ENCODE results near the gene AMOTL1. TPM values are rescaled to one million over a fixed set of nuclear protein-coding genes. Genes with fewer than 3 reads are reported as not detected.

AMOTL1 gene
- total RNA-seq, 1 experiment from 2014 or later = 76.6 TPM

DNA sequence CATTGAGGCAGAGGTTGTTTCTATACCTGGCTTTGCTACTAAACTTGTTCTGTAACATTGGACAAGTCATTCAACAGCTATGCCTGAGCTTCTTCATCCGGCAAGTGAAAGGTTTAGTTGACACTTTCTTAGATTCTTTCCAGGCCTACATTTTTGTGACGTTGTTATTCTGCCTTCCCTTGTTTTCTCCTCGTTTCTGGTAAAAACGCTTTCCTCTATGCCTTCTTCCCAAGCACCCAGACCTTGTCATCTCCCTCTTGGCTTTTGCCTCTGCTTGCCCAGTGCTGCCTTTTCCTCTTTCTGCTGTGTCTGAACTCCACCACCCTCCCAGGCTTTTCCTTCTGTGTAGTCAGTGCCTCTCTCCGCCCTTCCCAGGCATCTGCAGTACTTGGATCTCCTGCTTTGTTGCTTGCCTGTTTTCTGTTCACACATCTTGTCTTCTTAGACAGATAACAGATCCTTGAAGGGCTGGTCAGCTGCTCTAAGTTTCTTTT, 1.4 kb upstream of the AMOTL1 start:
- peaks cover 6% of the 10 kb centered on the region for H3K36me3 Mint-ChIP-seq (ENCODE audit: insufficient read depth, unreplicated experiment)
- no TSS peak for BruUV-seq (replicated peaks)
- TF ChIP-seq, protein P1, sequence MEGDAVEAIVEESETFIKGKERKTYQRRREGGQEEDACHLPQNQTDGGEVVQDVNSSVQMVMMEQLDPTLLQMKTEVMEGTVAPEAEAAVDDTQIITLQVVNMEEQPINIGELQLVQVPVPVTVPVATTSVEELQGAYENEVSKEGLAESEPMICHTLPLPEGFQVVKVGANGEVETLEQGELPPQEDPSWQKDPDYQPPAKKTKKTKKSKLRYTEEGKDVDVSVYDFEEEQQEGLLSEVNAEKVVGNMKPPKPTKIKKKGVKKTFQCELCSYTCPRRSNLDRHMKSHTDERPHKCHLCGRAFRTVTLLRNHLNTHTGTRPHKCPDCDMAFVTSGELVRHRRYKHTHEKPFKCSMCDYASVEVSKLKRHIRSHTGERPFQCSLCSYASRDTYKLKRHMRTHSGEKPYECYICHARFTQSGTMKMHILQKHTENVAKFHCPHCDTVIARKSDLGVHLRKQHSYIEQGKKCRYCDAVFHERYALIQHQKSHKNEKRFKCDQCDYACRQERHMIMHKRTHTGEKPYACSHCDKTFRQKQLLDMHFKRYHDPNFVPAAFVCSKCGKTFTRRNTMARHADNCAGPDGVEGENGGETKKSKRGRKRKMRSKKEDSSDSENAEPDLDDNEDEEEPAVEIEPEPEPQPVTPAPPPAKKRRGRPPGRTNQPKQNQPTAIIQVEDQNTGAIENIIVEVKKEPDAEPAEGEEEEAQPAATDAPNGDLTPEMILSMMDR (IDR thresholded peaks at IDR 0.05; ENCODE audit: unreplicated experiment) = no peak
- intact Hi-C loops (cut with micrococcal nuclease) = loop anchor here (10.0 kb wide), 1 partner anchor 388 kb away; no protein-coding TSS in a partner anchor
- no peak overlapping the region for H3K4me3 Mint-ChIP-seq (ENCODE audit: unreplicated experiment)
- no peaks in the 10 kb centered on the region for H3K27me3 Mint-ChIP-seq (ENCODE audit: insufficient read depth, unreplicated experiment)
- H3K4me1 Mint-ChIP-seq (ENCODE audit: insufficient read depth, unreplicated experiment) = peaks cover 24% of the 10 kb centered on the region
- ChIA-PET CTCF (interaction anchor here (0.6 to 4.4 kb wide), 5 partner anchors 13 to 1127 kb away, joined by 3 to 25 read pairs (median 3); no protein-coding TSS in a partner anchor), POLR2A (interaction anchor here (1.0 to 5.7 kb wide), 8 partner anchors 9 to 60 kb away, joined by 3 to 62 read pairs (median 3); no protein-coding TSS in a partner anchor)
- H3K9me3 Mint-ChIP-seq (ENCODE audit: unreplicated experiment) = no peaks in the 10 kb centered on the region
- DNase-seq (ENCODE audit: unreplicated experiment) = no peak
- H3K27ac Mint-ChIP-seq (ENCODE audit: low read depth, unreplicated experiment) = no peak overlapping the region

DNA sequence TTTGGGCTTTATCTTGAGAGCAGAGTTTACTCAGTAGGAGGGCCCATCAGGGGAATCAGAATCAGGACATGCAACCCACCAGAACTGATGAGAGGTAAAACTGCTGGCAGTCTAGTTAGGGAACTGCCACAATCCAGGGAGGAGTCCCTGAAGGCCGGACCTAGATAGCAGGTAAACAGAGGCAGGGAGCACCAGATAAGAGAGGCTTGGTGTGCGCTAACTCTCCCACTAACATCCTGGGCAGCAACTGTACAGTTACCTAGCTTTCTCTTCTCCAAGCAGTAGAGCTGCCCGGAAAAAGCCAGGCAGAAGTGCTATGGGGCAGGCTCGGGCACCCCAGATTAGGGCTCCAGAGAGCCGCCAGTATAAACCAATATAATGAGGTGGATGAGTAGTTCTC, 865 bp upstream of the AMOTL1 start:
- CTCF ChIA-PET = interaction anchor here (0.6 to 4.4 kb wide), 4 partner anchors 13 to 144 kb away, joined by 3 to 25 read pairs (median 3); no protein-coding TSS in a partner anchor
- Mint-ChIP-seq H3K36me3 (ENCODE audit: insufficient read depth, unreplicated experiment) (peaks cover 6% of the 10 kb centered on the region), H3K4me1 (ENCODE audit: insufficient read depth, unreplicated experiment) (peaks cover 29% of the 10 kb centered on the region), H3K27ac (ENCODE audit: low read depth, unreplicated experiment) (no peak overlapping the region), H3K9me3 (ENCODE audit: unreplicated experiment) (no peaks in the 10 kb centered on the region), H3K27me3 (ENCODE audit: insufficient read depth, unreplicated experiment) (no peaks in the 10 kb centered on the region), H3K4me3 (ENCODE audit: unreplicated experiment) (no peak overlapping the region)
- POLR2A ChIA-PET = interaction anchor here (1.0 to 5.7 kb wide), 13 partner anchors 9 to 300 kb away, joined by 3 to 62 read pairs (median 5); partner anchors contain the start of gene SRSF8
- TF ChIP-seq, protein P1 (IDR thresholded peaks at IDR 0.05; ENCODE audit: unreplicated experiment) = no peak
- no peak for DNase-seq (ENCODE audit: unreplicated experiment)
- BruUV-seq (replicated peaks) = no TSS peak
- intact Hi-C loops (cut with micrococcal nuclease) = loop anchor here (10.0 kb wide), 1 partner anchor 388 kb away; no protein-coding TSS in a partner anchor

DNA sequence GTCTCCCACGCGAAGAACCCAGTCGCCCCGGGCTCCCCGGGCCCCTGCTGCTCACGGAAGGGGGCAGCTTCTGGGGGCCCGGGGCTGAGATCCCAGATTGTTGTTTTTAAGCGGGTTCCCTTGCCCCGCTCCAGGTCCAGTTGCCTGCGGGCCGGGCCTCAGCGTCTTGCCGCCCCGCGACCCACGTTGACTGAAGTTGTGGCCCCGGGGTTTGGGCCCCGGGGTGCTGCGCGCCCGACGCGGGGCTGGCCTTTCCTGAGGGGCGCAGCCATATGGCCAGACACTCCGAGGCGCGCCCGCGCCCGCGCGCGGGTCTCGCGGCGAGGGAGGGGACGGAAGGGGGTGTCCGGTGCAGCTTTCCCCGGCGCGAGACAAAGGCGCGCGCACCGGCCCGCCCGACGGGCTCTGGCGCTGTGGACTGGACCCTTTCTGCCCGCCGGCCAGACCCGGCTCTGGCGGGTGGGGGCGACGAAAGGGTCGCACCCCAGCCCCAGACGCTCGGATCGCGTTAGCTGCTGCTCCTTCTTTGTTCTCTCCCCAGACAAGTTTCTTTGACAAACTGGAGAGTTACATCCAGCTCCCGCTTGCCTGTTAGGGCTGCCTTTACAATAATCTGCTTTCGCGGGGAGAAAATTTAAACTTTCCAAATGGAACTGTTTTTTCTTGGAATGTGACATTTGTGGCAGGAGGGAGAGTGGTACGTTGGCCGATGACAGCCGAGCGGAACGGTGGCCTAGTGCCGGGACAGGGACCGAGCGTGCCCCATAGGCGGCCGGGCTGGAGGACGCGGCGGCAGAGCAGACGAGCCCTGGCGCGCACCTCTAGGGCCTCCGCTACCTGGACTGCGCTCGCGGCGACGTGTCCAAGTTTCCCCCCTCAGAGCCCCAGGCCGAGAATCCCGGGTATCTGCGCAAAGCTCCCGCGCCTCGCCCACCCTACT, 716 bp downstream of the AMOTL1 start:
- no TSS peak for BruUV-seq (replicated peaks)
- intact Hi-C loops (cut with micrococcal nuclease) = loop anchor here (2.0 to 10.0 kb wide), 3 partner anchors 22 to 386 kb away; no protein-coding TSS in a partner anchor
- TF ChIP-seq, protein P1 (IDR thresholded peaks at IDR 0.05; ENCODE audit: unreplicated experiment) = no peak
- H3K9me3 Mint-ChIP-seq (ENCODE audit: unreplicated experiment) = no peaks in the 10 kb centered on the region
- peaks cover 6% of the 10 kb centered on the region for H3K36me3 Mint-ChIP-seq (ENCODE audit: insufficient read depth, unreplicated experiment)
- no peaks in the 10 kb centered on the region for H3K27me3 Mint-ChIP-seq (ENCODE audit: insufficient read depth, unreplicated experiment)
- ChIA-PET POLR2A (interaction anchor here (0.5 to 5.7 kb wide), 29 partner anchors 7 to 364 kb away, joined by 3 to 62 read pairs (median 4); partner anchors contain the start of genes ENDOD1 and SRSF8), CTCF (interaction anchor here (0.7 to 4.4 kb wide), 10 partner anchors 16 to 194 kb away, joined by 3 to 25 read pairs (median 4); no protein-coding TSS in a partner anchor)
- no peak for DNase-seq (ENCODE audit: unreplicated experiment)
- peak overlapping the region; percentile 89 for H3K4me3 Mint-ChIP-seq (ENCODE audit: unreplicated experiment)
- peak overlapping the region; percentile 90 for H3K27ac Mint-ChIP-seq (ENCODE audit: low read depth, unreplicated experiment)
- peaks cover 32% of the 10 kb centered on the region for H3K4me1 Mint-ChIP-seq (ENCODE audit: insufficient read depth, unreplicated experiment)

Measured in MCF 10A (cell line).